SK-N-SH (cell line): ENCODE measurements around the gene EOLA2. TPM values are rescaled to one million over a fixed set of nuclear protein-coding genes. Genes with fewer than 3 reads are reported as not detected.
"Not testable (repeated sequence)": the region's sequence is repeated elsewhere in the genome, so short reads cannot be mapped to it uniquely, and the experiment has no call there.

Experiments used
- CTCF ChIA-PET: fragments of 300-600, 350-600 bp; formaldehyde crosslinking; extraction: SDS; loops from one replicate; lab custom pipeline; 2021; lab: Yijun Ruan, JAX
- POLR2A ChIA-PET: fragments of 350-600 bp; sonication (Branson Sonifier 250); formaldehyde crosslinking; extraction: SDS; loops from one replicate; lab custom pipeline; 2020; ENCODE audit warnings: antibody characterized with exemption, inconsistent platforms; lab: Yijun Ruan, JAX
- DNase-seq: peaks from one replicate; pipeline ENCODE4 v3.0.0; 2012
- H2AFZ ChIP-seq: fragments of 200-600 bp; sonication (generic); 2 replicates; pipeline ENCODE4 v1.8.1; 2016; ENCODE audit warnings: antibody characterized with exemption, mild to moderate bottlenecking, low read depth
- H3F3A ChIP-seq: fragments of 200-600 bp; sonication (generic); replicated peaks from 2 replicates; pipeline ENCODE3; 2016; ENCODE audit warnings: antibody characterized with exemption, mild to moderate bottlenecking; ENCODE audit not compliant: insufficient read depth
- H3K27ac ChIP-seq, 2 experiments: fragments of 200-500 bp in 1 of 2; fragments of 200-600 bp in 1 of 2; sonication (Bioruptor generic) in 1 of 2; sonication (generic), shearing (Covaris generic) in 1 of 2; 2 replicates each; pipeline versions ENCODE4 v1.5.1 to v1.6.1; 2014 to 2016; ENCODE audit warnings: low read depth in 2 of 2, inconsistent platforms in 1 of 2, low read length in 1 of 2, mild to moderate bottlenecking in 1 of 2, mixed read lengths in 1 of 2
- H3K27me3 ChIP-seq: fragments of 200-600 bp; sonication (generic), shearing (Covaris generic); 2 replicates; pipeline ENCODE4 v1.6.1; 2016; ENCODE audit warnings: mixed run types; ENCODE audit not compliant: insufficient read depth
- H3K36me3 ChIP-seq, 2 experiments: fragments of 200-500 bp in 1 of 2; fragments of 200-600 bp in 1 of 2; sonication (Bioruptor generic) in 1 of 2; sonication (generic) in 1 of 2; replicated peaks in 1 of 2; 2 replicates each; pipeline versions ENCODE3 to v1.5.1; 2014 to 2016; ENCODE audit warnings: low read length in 1 of 2, mild to moderate bottlenecking in 1 of 2; ENCODE audit not compliant: insufficient read depth in 2 of 2, control insufficient read depth in 1 of 2
- H3K4me1 ChIP-seq, 2 experiments: fragments of 200-500 bp in 1 of 2; fragments of 200-600 bp in 1 of 2; sonication (Bioruptor generic) in 1 of 2; sonication (generic), shearing (Covaris generic) in 1 of 2; 2 replicates each; pipeline versions ENCODE4 v1.5.1 to v1.6.1; 2014 to 2016; ENCODE audit warnings: low read depth in 1 of 2, low read length in 1 of 2, mixed run types in 1 of 2; ENCODE audit not compliant: insufficient read depth in 2 of 2, control insufficient read depth in 1 of 2
- H3K4me2 ChIP-seq: fragments of 200-600 bp; sonication (generic), shearing (Covaris generic); 2 replicates; pipeline ENCODE4 v1.6.1; 2017; ENCODE audit warnings: mixed run types
- H3K4me3 ChIP-seq, 2 experiments: fragments of 200-500 bp in 1 of 2; fragments of 200-600 bp in 1 of 2; sonication (Bioruptor generic) in 1 of 2; sonication (generic), shearing (Covaris generic) in 1 of 2; 2 replicates each; pipeline versions ENCODE4 v1.5.1 to v1.8.1; 2014 to 2016; ENCODE audit warnings: low read depth in 2 of 2, inconsistent platforms in 1 of 2, low read length in 1 of 2, mild to moderate bottlenecking in 1 of 2, mixed read lengths in 1 of 2, moderate library complexity in 1 of 2
- H3K79me2 ChIP-seq: fragments of 200-600 bp; sonication (generic); 2 replicates; pipeline ENCODE4 v1.8.1; 2017; ENCODE audit warnings: mild to moderate bottlenecking; ENCODE audit not compliant: insufficient read depth
- H3K9ac ChIP-seq: fragments of 200-600 bp; sonication (generic); 2 replicates; pipeline ENCODE4 v1.6.1; 2017; ENCODE audit warnings: mixed run types
- H3K9me2 ChIP-seq: fragments of 200-600 bp; sonication (generic); 2 replicates; pipeline ENCODE4 v1.6.1; 2017; ENCODE audit warnings: mixed run types
- H3K9me3 ChIP-seq: fragments of 200-600 bp; sonication (generic); 2 replicates; pipeline ENCODE4 v1.6.1; 2017; ENCODE audit warnings: mixed run types, mild to moderate bottlenecking, moderate library complexity
- H4K20me1 ChIP-seq: fragments of 200-600 bp; sonication (generic); 2 replicates; pipeline ENCODE4 v1.6.1; 2017; ENCODE audit warnings: mild to moderate bottlenecking, mixed run types; ENCODE audit not compliant: insufficient read depth
- WGBS: methylation state at CpG from one replicate; pipeline ENCODE4 v1.1.6; 2017; ENCODE audit warnings: low lambda C conversion rate; 5-methylcytosine and 5-hydroxymethylcytosine counted together
- polyA plus RNA-seq, 3 experiments: library from polyadenylated mRNA; depleted of rRNA; stranded (reverse); fragments of >200 nt; gene quantifications; 2 replicates each; pipeline ENCODE4 v1.2.3, GENCODE V29; 2012

The EOLA2 gene
- polyA plus RNA-seq, 1 of the 3 experiments (the other 2 are of a cell fraction), result 43.4 TPM

- H3K4me1 ChIP-seq, H3K9me3 ChIP-seq, DNase-seq, CTCF ChIA-PET, H3K4me2 ChIP-seq, H3K79me2 ChIP-seq, H3K4me3 ChIP-seq, H3K9ac ChIP-seq, POLR2A ChIA-PET, H3K9me2 ChIP-seq, H3K27ac ChIP-seq, H2AFZ ChIP-seq, H3K36me3 ChIP-seq, H4K20me1 ChIP-seq, H3K27me3 ChIP-seq, H3F3A ChIP-seq: not testable (repeated sequence)
- 45% methylated on average over 2 of the region's 4 CpGs for WGBS
These were observed 6.9 kb downstream of the EOLA2 start for GRCh38 chrX:149931355-149931754.

- H3K9me3 ChIP-seq, POLR2A ChIA-PET, H3K4me3 ChIP-seq, H4K20me1 ChIP-seq, DNase-seq, H3K4me1 ChIP-seq, H3K9ac ChIP-seq, H3K27me3 ChIP-seq, H3F3A ChIP-seq, H2AFZ ChIP-seq, H3K4me2 ChIP-seq, H3K27ac ChIP-seq, CTCF ChIA-PET, H3K36me3 ChIP-seq, H3K9me2 ChIP-seq, H3K79me2 ChIP-seq: not testable (repeated sequence)
- 60% methylated on average over 1 of the region's 7 CpGs for WGBS
These were observed 8.9 kb downstream of the EOLA2 start, which contains the start of gene HSFX4 for GRCh38 chrX:149929400-149929799. TSS of gene HSFX4 (plus strand) at chrX:149929573. CDS start at chrX:149929645, 72 bp downstream.

- H3K4me2 ChIP-seq, POLR2A ChIA-PET, DNase-seq, H3K4me3 ChIP-seq, CTCF ChIA-PET, H3F3A ChIP-seq, H3K36me3 ChIP-seq, H3K27me3 ChIP-seq, H4K20me1 ChIP-seq, H3K9me3 ChIP-seq, H3K9ac ChIP-seq, H3K9me2 ChIP-seq, H3K79me2 ChIP-seq, H3K27ac ChIP-seq, H2AFZ ChIP-seq, H3K4me1 ChIP-seq: not testable (repeated sequence)
- WGBS, result no CpG with 5 or more reads among the region's 1 CpG
These were observed 9.7 kb downstream of the EOLA2 start for GRCh38 chrX:149928635-149929034.

- H3F3A ChIP-seq, H3K27ac ChIP-seq, CTCF ChIA-PET, H3K9me3 ChIP-seq, H3K4me1 ChIP-seq, H3K4me2 ChIP-seq, H3K36me3 ChIP-seq, H3K4me3 ChIP-seq, H3K79me2 ChIP-seq, POLR2A ChIA-PET, H3K27me3 ChIP-seq, H4K20me1 ChIP-seq, H2AFZ ChIP-seq, DNase-seq, H3K9me2 ChIP-seq, H3K9ac ChIP-seq: not testable (repeated sequence)
- no CpG with 5 or more reads among the region's 1 CpG for WGBS
These were observed 10.4 kb downstream of the EOLA2 start for GRCh38 chrX:149927964-149928258.

- H3K79me2 ChIP-seq, POLR2A ChIA-PET: not testable (repeated sequence)
- WGBS, result 40% methylated on average over 1 of the region's 8 CpGs
These were observed 10.9 kb downstream of the EOLA2 start for GRCh38 chrX:149927245-149927963.

GRCh38 chrX:149924434-149924833 is 13.9 kb downstream of the EOLA2 start:
- H3K9me2 ChIP-seq, H3K36me3 ChIP-seq, H2AFZ ChIP-seq, H3K4me1 ChIP-seq, H3F3A ChIP-seq, H3K79me2 ChIP-seq, DNase-seq, H4K20me1 ChIP-seq, H3K4me3 ChIP-seq, H3K9ac ChIP-seq, H3K27ac ChIP-seq, POLR2A ChIA-PET, H3K9me3 ChIP-seq, H3K4me2 ChIP-seq, H3K27me3 ChIP-seq, CTCF ChIA-PET: not testable (repeated sequence)
- no CpG with 5 or more reads among the region's 5 CpGs for WGBS

More at GRCh38 chrX:149927245-149927963, 10.9 kb downstream of the EOLA2 start:
- H3K27me3 ChIP-seq, H3K27ac ChIP-seq, H3K4me1 ChIP-seq, H3K9me2 ChIP-seq, H2AFZ ChIP-seq, H4K20me1 ChIP-seq, H3K36me3 ChIP-seq, H3K4me2 ChIP-seq, H3K4me3 ChIP-seq, CTCF ChIA-PET, DNase-seq, H3K9ac ChIP-seq, H3F3A ChIP-seq, H3K9me3 ChIP-seq: not testable (repeated sequence)
